ENCODE measurements around the gene RETREG3. TPM values are rescaled to one million over a fixed set of nuclear protein-coding genes. Genes with fewer than 3 reads are reported as not detected.
"Not testable (repeated sequence)": the region's sequence is repeated elsewhere in the genome, so short reads cannot be mapped to it uniquely, and the experiment has no call there.

RETREG3 gene
- total and polyA plus RNA-seq, 2 experiments from 2014 or later = 48.0 to 56.4 TPM

GRCh38 chr17:42618442-42619150 is 9.4 kb upstream of the RETREG3 start:
- Histone ChIP-seq H3K27ac (peak overlapping the region; percentile 88), H3K36me3 (peaks cover 10% of the 10 kb centered on the region), H3K27me3 (no peaks in the 10 kb centered on the region), H3K4me3 (no peak overlapping the region), H3K9me3 (ENCODE audit: low read depth) (no peaks in the 10 kb centered on the region), H3K4me1 (ENCODE audit: low read depth) (peaks cover 15% of the 10 kb centered on the region)
- DNase-seq (ENCODE audit: low read depth in 1 of 2, low spot score in 1 of 2) = peak in 1 of 2 donors; percentile 69
- TF ChIP-seq CTCF (IDR thresholded peaks at IDR 0.05; ENCODE audit: low read depth, low read length) = peak; percentile 7

GRCh38 chr17:42617956-42618431 is 8.8 kb upstream of the RETREG3 start:
- no peaks in the 10 kb centered on the region for H3K9me3 ChIP-seq (ENCODE audit: low read depth)
- peak overlapping the region; percentile 88 for H3K27ac ChIP-seq
- H3K36me3 ChIP-seq = peaks cover 15% of the 10 kb centered on the region
- DNase-seq (ENCODE audit: low read depth in 1 of 2, low spot score in 1 of 2) = no peak
- peaks cover 15% of the 10 kb centered on the region for H3K4me1 ChIP-seq (ENCODE audit: low read depth)
- H3K27me3 ChIP-seq = no peaks in the 10 kb centered on the region
- no peak overlapping the region for H3K4me3 ChIP-seq
- TF ChIP-seq CTCF (IDR thresholded peaks at IDR 0.05; ENCODE audit: low read depth, low read length) = no peak

- no peaks in the 10 kb centered on the region for H3K9me3 ChIP-seq (ENCODE audit: low read depth)
- TF ChIP-seq CTCF (IDR thresholded peaks at IDR 0.05; ENCODE audit: low read depth, low read length) = no peak
- H3K36me3 ChIP-seq = peaks cover 28% of the 10 kb centered on the region
- no peaks in the 10 kb centered on the region for H3K27me3 ChIP-seq
- no peak overlapping the region for H3K4me3 ChIP-seq
- H3K4me1 ChIP-seq (ENCODE audit: low read depth) = peaks cover 15% of the 10 kb centered on the region
- DNase-seq (ENCODE audit: low read depth in 1 of 2, low spot score in 1 of 2) = no peak
- H3K27ac ChIP-seq = no peak overlapping the region
Observed at GRCh38 chr17:42613699-42614295, 4.6 kb upstream of the RETREG3 start.

GRCh38 chr17:42612013-42612412 is 2.8 kb upstream of the RETREG3 start:
- no peak for TF ChIP-seq CTCF (IDR thresholded peaks at IDR 0.05; ENCODE audit: low read depth, low read length)
- Histone ChIP-seq H3K27ac (no peak overlapping the region), H3K36me3 (peaks cover 28% of the 10 kb centered on the region), H3K27me3 (no peaks in the 10 kb centered on the region), H3K9me3 (ENCODE audit: low read depth) (no peaks in the 10 kb centered on the region), H3K4me1 (ENCODE audit: low read depth) (peaks cover 17% of the 10 kb centered on the region), H3K4me3 (no peak overlapping the region)
- DNase-seq (ENCODE audit: low read depth in 1 of 2, low spot score in 1 of 2) = no peak

- Histone ChIP-seq H3K4me3 (peak overlapping the region; percentile 97), H3K4me1 (ENCODE audit: low read depth) (peaks cover 17% of the 10 kb centered on the region), H3K36me3 (peaks cover 24% of the 10 kb centered on the region), H3K27ac (peak overlapping the region; percentile 65)
- H3K27me3 ChIP-seq; H3K9me3 ChIP-seq (ENCODE audit: low read depth): not testable (repeated sequence)
- DNase-seq (ENCODE audit: low read depth in 1 of 2, low spot score in 1 of 2) = peak in 1 of 2 donors; percentile 68
Observed at GRCh38 chr17:42609814-42610801, 934 bp upstream of the RETREG3 start.

Measured in cardiac muscle cell (in vitro differentiated cells and primary cell).